ENCODE results near the gene PDZK1.

- no peak for TF ChIP-seq CTCF (IDR thresholded peaks at IDR 0.05; ENCODE audit: low read depth, low read length)
- TF ChIP-seq MYC (IDR thresholded peaks at IDR 0.05; ENCODE audit: low read depth, low read length) = no peak
- no peak for TF ChIP-seq MAX (IDR thresholded peaks at IDR 0.05; ENCODE audit: low read depth, low read length)
- TF ChIP-seq POLR2A (IDR thresholded peaks at IDR 0.05; ENCODE audit: extremely low read depth, insufficient read length) = no peak
Measured at GRCh38 chr1:145702826-145703225, 4.3 kb downstream of the PDZK1 start.

All from NB4 (cell line).